NCI-H2196 treated with DMSO at 0.1 percent for 48 hours (cell line): ENCODE results near the gene FN1.
"Not testable (repeated sequence)": the region's sequence is repeated elsewhere in the genome, so short reads cannot be mapped to it uniquely, and the experiment has no call there.

Experiments used
- DNase-seq: peaks from one replicate; lab custom pipeline; 2025; ENCODE audit not compliant: unreplicated experiment; lab: John Stamatoyannopoulos, UW

The FN1 gene

DNA sequence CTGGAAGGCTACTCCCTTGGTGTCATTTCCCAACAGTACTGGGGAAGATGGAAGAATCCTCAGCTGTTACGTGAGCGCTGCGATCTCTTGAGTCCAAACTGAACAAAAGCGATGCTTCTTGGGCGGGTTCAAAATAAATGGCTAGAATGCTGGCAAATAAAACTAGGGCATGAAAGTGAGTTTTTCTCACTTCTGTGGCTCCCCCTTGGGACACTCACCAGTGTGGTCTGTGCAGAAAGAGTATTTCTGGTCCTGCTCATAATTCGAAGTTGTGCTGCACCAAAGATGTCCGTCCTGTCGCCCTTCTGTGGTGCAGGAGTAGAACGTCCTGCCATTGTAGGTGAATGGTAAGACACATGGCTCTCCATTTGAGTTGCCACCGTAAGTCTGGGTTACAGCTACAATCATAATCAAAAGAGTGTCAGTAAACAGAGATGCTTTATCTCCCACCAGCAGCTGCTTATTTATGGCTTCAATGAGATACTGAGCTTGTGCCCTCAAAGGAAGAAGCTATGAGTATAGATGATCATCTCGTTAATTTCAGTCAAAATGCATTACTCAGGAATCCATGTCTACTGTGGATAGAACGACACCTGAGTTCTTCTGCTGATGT is 11.8 kb downstream of the FN1 start:
- no peak for DNase-seq

DNA sequence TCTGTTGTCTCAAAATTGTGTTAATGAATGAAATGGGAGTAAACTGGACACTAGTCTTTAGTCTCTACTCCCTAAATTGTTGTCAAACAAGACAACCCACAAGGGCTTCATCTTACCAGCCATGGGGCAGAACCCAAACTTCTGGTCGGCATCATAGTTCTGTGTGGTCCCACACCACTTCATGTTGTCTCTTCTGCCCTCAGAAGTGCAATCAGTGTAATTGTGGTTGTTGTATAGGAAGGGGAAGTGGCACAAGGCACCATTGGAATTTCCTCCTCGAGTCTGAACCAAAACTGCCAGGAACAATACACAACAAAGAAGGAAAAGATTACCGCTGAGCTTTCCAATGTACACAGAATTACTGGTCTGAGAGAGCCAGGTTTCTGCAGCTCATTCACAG is 12.6 kb downstream of the FN1 start:
- DNase-seq: no peak

DNA sequence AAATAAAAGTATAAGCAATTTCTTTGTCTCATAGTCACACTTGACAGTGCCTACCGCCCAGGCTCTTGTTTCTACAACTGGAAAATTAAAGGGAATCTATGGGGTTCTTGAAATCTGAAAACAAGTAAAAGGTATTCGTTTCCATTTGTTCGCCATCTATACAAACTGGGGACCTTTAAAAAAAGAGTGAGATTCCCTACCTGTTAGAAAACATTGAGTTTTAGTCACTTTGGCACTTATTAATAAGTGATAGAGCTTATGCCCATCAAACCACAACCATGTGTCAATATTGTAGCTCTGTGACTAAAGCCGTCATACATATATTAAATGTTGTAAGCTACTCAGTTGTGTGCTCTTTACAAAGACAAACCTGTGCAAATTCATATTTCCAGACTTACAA is 13.2 kb downstream of the FN1 start:
- no peak for DNase-seq

DNA sequence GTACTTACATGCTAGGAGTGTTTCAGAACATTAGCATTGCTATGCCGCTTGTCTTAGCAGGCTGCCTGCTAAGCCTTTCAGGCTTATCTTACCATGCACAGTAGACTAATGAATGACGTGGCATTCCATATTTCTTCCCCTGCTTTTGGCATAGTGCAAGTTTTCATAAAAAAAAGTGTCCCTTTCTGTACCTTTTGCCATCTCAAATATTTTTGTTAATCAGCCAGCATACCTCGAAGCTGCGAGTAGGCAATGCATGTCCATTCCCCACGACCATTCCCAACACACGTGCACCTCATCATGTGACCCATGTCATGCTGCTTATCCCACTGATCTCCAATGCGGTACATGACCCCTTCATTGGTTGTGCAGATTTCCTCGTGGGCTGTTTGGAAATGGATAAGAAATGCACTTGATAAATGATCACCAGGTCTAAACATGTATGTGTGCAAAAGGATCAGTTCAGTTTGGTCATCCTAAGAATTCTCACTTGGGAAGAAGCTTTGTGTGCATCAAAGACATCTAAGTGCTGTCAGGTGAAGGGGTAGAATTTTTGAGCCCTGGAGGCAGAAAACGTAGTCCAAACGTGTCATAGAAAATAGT is 13.9 kb downstream of the FN1 start:
- no peak for DNase-seq

DNA sequence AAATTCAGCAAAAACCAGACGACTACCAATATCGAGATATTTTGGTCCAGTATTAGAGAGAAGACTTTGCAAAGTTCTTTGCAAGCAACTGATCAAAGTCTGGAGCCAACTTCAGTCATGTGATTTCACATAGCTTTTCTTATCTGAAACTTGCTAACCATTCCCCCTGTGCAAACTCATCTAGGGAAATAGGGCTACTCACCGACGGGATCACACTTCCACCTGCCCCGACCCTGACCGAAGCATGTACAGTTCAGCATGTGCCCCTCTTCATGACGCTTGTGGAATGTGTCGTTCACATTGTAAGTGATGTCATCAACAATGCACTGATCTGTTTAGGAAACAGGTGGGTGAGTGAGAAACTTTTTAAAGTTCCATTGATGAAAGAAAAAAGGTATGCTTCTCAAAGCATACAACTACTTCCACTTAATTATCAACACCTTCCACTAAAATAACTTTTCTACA is 15.4 kb downstream of the FN1 start:
- DNase-seq: no peak

DNA sequence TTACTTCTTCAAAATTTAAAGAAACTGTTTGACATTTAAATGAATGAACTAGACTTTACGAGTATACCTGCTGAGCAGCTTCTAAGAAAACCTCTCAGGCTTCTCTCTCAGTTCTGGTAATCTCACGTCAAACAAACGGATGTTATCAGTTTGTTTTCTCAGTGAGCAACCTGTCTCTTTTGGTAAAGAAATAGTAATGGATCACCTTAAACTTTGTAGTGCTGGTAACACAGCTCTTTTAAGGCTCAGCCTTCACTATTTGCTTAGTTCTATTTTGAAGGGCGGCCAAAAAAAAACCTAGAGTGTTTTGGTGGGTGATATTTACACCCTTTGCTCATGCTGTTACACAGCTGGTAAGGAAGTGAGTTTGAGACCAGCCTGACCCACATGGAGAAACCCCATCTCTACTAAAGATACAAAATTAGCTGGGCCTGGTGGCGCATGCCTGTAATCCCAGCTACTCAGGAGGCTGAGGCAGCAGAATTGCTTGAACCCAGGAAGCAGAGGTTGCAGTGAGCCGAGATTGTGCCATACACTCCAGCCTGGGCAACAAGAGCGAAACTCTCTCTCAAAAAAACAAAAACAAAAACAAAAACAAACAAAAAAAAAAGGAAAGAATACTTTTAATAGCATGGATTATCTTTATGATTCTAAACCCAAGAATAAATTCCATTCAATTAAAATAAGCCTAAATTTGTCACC is 15.9 kb downstream of the FN1 start:
- DNase-seq: no peak

DNA sequence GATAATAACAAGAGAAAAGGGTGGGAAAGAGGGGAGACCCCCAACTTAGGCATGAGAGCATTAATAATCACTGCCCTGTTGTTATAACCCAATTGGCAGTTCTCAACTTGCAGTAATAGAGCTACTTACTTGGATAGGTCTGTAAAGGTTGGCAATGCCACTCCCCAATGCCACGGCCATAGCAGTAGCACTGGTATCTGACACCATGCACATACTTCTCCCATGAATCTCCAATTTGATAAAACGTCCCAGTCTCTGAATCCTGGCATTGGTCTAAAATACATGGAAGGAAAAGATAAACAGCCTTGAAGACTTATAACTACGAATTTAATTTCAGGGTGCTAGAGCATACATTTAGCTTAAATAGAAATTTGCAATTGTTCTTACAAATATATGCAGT is 16.8 kb downstream of the FN1 start:
- no peak for DNase-seq

DNA sequence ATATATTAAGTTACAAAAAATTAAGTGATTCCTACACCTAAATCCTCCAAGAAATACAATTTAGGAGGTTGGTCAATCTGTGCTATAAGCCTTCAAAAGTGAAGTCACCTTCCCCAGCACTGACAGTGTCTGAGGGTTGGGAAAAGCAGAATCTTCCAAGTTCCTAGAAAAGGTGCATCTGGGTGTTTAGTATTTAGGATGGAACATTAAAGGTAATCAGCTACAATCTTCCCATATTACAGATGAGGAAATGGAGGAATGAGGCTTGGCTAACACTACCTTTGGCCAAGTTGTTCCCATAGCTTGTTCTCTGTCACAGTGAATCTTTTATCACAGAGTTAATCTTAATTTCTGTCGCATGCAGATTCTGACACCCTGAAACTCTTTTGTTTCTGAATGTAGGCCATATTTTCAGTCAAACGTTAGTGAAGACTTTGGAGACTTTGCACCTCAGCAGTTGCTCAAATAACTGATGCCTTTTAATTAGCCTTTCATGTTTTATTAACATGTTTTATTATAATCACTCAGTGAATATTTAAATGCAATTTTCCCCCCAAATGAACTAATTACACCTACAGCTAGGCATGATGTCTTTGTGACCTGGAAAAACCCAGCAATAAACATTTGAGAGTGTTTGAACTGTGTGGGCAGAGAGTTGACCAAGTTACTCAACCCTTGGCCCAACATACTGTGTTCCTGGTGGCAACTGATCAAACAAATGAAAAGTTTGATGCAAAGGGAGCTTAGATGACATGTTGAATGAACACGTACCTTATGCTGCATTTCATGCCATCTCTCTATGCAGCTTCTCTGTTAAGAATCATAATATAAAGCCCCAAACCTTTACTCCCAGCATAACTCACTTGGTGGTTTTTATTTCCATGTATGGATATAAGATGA is 17.6 kb downstream of the FN1 start:
- no peak for DNase-seq

DNA sequence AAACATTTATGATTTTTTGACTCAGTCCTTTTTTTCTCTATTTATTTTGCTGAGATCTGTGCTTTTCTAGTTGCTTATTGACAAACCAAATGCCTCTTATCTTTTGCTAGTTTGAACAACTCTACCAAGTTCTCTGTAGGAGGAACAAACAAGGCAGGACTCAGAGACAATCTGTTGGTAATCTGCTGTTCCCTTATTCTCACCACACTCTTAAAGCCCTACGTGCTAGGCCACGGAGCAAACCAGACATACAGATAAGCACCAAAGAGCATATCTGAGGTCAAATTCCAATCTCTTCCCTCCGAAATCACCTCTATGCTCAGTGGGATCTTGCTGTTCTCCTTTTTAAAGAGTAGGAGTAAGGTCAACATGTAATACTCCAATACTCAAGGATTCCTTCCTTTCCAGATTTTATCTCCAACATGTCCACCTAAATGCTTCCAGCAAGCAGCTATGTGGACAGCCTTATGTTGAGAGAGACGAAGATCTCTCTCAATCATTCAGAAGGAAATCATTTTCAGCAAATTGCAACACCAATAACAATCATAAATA is 18.4 kb downstream of the FN1 start:
- DNase-seq: no peak

DNA sequence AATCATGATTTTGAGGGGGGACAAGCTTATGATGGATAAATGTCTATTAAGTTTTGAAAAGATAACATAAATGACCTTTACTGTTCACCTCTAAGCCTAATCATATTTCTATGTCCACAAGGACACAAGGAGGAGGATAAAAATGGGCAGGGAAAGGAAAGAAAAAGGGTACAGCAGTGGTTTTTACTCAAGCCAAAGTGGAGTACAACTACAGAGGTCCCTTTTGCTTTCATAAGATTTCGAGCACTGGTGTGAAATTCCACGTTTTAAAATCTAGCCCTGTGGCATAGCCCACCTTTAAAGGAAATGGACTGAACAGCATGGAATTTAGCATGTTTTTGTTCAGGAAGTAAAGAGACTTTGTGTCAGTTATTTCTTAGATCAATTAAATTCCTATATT is 19.2 kb downstream of the FN1 start:
- DNase-seq: no peak

DNA sequence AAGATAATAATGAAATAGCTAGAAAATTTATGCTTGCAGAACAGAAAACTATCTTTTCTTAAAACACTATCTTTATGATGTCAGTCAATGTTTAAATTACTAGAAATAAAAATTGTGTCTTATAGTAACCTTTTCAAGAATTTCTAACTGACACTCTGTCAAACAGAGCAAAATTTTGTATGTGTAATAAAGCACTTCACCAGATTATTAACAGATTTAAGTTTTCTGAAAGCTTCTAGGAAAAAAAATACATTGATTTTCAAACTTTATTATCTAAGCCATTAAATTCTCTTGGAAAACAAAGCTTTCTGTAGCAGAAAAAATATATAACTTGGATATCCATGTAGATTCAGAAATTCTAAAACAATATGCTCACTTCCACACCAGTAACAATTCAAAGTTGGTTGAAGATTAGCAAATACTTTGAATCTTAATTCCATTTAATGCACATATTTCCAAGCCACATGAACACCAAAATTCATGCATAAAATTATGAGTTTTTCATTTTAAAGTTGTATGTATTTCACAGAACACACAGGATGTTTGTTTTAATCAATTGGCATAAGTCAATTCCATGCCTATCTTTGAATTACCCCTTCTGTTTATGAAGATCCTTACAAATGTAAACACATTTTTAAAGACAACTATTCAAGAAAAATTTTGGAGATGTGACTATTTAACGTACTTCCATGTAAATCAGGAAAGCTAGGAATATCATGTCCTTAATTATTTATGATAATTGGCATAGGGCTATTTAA is 19.9 kb downstream of the FN1 start:
- no peak for DNase-seq

DNA sequence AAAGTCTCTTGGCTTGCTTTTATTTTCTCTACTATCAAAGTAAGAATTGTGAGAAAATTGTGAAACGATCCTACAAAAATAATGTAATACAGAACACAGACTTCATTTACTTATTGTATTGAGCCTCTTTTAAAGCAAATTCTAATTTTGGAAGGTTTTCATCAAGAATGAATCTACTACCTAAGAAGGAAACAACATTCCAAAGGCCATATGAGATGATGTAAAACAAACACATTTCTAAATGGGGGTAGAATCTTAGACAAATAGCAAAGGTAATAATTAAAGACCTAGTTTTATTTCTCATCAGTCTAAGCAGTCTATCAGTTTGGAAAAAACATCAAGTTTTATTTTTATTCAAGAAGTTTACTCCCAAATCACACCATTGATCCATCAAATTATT is 20.6 kb downstream of the FN1 start:
- no peak for DNase-seq

DNA sequence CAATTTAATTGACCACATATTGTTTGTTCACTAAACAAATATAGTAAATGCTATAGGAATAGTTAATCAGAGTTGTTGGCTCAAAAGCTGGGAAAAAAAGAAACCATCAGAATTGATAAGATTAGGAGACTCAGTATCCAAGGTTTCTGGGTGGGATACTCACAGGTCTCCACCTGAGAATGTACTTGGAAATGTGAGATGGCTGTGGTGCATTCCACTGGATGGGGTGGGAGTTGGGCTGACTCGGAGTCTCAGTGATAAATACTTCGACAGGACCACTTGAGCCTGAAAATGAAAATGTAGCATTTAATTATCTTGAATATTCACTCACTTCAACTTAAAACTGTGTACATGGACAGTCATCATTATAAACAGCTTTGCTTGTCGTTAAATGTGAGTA is 21.2 kb downstream of the FN1 start:
- no peak for DNase-seq

DNA sequence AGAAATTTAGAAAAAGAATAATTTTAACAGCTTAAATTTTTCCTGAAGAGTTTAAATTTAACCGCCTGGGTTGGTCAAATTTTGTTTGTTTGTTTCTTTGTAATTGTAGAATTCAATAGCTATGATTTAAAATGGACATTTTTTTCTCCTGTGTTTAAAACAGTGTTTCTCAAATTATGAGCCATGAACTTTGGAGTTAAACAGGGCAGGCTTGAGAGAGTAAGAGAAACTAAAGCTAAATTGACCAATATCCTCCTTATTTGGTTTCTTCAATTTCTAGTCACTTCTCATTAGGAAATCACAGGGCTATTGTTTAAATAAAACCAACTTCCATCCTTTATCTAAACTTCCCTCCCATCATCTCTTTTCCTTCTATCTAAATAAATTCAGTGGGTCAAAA is 21.9 kb downstream of the FN1 start:
- DNase-seq: no peak

DNA sequence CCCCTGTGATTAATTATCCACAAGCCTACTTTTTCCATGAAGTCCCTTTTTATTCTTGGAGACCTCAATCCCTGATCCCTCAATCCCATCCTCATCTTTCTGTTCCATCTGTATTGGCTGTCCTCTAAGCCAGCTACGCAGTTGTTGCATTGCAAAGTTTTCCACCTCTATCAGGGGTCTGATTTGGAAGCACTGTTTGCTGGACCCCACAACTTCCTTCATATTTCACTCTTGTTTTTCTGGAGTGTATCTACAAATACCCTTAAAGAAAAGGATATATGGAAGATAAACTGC is 22.4 kb downstream of the FN1 start:
- DNase-seq: no peak

DNA sequence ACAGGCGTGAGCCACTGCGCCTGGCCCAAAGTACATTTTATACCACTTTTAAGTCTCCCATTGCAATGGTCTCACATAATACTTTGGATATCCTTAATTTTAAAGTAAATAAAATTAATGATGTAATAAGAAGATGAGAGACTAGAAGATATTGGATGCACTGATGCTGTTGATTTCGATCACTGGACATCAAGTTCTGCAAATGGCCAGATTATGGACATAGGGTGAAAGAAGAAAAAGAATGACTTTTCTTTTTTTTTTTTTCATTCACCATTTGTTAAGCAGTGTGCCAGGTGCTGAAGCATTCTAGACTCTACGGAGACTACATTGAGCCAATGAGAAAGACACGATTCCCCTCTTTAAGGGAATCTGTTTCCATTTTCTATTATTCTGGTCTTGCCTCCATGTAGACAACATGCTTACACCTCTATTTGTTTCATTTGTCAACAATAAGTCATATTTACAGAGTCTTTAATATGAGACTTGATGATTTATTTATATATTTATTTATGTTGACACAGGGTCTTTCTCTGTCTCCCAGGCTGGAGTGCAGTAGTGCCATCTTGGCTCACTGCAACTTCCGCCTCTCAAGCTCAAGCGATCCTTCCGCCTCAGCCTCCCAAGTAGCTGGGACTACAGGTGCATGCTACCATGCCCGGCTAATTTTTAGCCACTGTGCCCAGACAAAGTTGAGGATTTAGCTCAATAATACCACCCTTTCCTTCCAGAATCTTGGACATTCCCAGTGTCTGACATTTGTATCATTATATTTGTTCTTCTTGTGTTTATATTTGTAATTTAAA is 23.7 kb downstream of the FN1 start:
- no peak for DNase-seq

DNA sequence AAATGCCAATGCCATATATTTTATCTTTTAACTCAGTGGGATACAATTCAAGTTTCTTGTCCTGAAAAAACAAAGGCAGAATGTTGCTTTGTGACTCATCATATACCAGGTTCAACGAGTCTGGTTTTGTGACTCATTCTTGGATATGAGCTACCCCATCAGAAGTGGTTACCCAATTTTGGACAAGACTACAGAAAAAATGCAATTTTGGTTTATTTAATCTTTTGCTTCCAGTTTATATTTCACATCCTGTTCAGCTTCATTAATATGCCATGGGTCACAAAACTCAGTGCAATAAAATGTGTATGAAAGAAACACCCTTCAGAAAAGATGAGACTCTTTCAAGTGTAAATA is 25.0 kb downstream of the FN1 start:
- no peak for DNase-seq

DNA sequence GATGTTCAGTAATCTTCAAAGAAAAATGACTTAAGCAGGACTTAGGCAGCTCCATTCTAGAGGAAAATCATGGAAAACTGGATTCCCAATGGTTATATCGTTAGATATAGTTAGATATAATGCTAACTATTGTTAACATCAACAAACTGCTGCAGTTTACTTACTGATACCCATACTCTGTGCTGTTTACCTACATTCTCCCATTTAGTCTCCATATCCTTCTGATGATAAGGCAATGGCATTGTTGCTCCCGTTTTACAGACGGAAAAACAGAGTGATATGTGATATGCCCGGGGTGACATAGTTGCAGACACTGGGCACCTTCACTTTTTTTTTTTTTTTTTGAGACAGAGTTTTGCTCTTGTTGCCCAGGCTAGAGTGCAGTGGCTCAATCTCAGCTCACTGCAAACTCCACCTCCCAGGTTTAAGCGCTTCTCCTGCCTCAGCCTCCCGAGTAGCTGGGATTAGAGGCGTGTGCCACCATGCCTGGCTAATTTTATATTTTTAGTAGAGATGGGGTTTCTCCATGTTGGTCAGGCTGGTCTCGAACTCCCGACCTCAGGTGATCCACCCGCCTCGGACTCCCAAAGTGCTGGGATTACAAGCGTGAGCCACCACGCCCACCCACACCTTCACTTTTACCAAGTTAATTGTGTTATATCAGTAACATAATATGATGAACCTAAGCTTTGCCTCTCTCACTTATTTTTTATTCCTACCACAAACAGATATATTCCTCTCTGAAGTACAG is 25.5 kb downstream of the FN1 start:
- not testable (repeated sequence) for DNase-seq

DNA sequence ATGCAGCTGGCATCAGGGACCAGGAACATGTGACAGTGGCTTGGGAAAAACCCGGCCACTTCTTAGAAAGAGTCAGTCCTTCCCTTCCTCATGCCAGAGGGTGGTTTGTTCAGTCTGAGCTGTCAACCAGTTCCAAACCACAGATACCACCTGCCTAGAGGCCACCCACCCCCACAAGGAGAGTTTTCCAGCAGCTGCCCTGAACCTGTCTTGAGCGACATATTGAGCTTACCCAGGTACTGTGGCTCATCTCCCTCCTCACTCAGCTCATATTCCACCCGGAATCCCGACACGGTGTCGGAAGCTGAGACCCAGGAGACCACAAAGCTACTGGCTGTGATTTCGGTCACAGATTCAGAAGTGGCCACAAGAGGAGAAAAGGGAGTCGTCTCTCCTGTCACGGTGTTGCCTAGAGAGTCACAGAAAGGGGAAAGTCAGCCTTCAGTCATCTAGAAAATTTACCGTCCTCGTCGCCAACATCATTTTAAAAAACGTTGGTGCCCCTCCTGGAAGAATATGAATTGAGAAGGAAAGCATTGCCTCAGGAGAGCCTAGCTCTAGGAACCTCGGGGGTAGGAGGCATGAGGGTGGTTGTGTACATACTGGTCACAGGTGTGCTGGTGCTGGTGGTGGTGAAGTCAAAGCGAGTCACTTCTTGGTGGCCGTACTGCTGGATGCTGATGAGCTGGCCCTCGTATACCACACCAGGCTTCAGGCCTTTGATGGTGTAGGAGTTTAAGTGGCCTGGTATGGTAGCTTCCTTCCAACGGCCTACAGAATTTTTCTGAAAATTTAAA is 26.3 kb downstream of the FN1 start:
- no peak for DNase-seq
